Measurements from ENCODE around the gene SIK3.

Gene SIK3

GRCh38 chr11:116833816-116834534 lies 264.3 kb downstream of the SIK3 start:
- TF ChIP-seq CTCF (IDR thresholded peaks at IDR 0.05; ENCODE audit: low read depth, low read length, missing control alignments): no peak
- H3K4me3 ChIP-seq (replicated peaks; ENCODE audit: low read depth, low read length): no peak overlapping the region
- DNase-seq (ENCODE audit: extremely low read depth, low read depth): no peak

DNA sequence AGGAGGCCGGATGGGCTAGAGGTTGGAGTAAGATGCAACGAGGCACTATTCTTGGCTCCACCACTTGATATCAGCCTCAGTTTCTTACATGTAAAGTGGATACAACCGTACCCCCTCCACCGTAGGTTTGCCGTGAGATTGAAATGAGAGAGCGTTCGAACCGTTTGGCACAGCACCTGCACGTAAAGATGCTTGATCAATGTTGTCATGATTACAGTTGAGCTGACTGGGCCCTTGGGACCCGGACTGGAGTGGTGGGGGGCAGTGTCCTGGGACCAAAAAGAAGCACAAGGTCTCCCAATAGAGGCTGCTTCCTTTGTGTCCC lies 264.8 kb downstream of the SIK3 start:
- H3K4me3 ChIP-seq (replicated peaks; ENCODE audit: low read depth, low read length): no peak overlapping the region
- no peak for DNase-seq (ENCODE audit: extremely low read depth, low read depth)
- no peak for TF ChIP-seq CTCF (IDR thresholded peaks at IDR 0.05; ENCODE audit: low read depth, low read length, missing control alignments)

DNA sequence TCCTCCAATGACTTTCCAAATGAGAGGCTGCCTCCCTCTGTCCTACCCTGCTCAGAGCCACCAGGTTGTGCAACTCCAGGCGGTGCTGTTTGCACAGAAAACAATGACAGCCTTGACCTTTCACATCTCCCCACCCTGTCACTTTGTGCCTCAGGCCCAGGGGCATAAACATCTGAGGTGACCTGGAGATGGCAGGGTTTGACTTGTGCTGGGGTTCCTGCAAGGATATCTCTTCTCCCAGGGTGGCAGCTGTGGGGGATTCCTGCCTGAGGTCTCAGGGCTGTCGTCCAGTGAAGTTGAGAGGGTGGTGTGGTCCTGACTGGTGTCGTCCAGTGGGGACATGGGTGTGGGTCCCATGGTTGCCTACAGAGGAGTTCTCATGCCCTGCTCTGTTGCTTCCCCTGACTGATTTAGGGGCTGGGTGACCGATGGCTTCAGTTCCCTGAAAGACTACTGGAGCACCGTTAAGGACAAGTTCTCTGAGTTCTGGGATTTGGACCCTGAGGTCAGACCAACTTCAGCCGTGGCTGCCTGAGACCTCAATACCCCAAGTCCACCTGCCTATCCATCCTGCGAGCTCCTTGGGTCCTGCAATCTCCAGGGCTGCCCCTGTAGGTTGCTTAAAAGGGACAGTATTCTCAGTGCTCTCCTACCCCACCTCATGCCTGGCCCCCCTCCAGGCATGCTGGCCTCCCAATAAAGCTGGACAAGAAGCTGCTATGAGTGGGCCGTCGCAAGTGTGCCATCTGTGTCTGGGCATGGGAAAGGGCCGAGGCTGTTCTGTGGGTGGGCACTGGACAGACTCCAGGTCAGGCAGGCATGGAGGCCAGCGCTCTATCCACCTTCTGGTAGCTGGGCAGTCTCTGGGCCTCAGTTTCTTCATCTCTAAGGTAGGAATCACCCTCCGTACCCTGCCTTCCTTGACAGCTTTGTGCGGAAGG lies 265.6 kb downstream of the SIK3 start:
- no peak for TF ChIP-seq CTCF (IDR thresholded peaks at IDR 0.05; ENCODE audit: low read depth, low read length, missing control alignments)
- no peak for DNase-seq (ENCODE audit: extremely low read depth, low read depth)
- no peak overlapping the region for H3K4me3 ChIP-seq (replicated peaks; ENCODE audit: low read depth, low read length)

- no peak for TF ChIP-seq CTCF (IDR thresholded peaks at IDR 0.05; ENCODE audit: low read depth, low read length, missing control alignments)
- no peak for DNase-seq (ENCODE audit: extremely low read depth, low read depth)
- no peak overlapping the region for H3K4me3 ChIP-seq (replicated peaks; ENCODE audit: low read depth, low read length)
These were observed 266.4 kb downstream of the SIK3 start for GRCh38 chr11:116831790-116832349.

DNA sequence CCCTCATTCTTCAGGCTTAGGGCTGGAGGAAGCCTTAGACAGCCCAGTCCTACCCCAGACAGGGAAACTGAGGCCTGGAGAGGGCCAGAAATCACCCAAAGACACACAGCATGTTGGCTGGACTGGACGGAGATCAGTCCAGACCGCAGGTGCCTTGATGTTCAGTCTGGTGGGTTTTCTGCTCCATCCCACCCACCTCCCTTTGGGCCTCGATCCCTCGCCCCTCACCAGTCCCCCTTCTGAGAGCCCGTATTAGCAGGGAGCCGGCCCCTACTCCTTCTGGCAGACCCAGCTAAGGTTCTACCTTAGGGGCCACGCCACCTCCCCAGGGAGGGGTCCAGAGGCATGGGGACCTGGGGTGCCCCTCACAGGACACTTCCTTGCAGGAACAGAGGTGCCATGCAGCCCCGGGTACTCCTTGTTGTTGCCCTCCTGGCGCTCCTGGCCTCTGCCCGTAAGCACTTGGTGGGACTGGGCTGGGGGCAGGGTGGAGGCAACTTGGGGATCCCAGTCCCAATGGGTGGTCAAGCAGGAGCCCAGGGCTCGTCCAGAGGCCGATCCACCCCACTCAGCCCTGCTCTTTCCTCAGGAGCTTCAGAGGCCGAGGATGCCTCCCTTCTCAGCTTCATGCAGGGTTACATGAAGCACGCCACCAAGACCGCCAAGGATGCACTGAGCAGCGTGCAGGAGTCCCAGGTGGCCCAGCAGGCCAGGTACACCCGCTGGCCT lies 267.9 kb downstream of the SIK3 start:
- no peak for TF ChIP-seq CTCF (IDR thresholded peaks at IDR 0.05; ENCODE audit: low read depth, low read length, missing control alignments)
- no peak for DNase-seq (ENCODE audit: extremely low read depth, low read depth)
- no peak overlapping the region for H3K4me3 ChIP-seq (replicated peaks; ENCODE audit: low read depth, low read length)

DNA sequence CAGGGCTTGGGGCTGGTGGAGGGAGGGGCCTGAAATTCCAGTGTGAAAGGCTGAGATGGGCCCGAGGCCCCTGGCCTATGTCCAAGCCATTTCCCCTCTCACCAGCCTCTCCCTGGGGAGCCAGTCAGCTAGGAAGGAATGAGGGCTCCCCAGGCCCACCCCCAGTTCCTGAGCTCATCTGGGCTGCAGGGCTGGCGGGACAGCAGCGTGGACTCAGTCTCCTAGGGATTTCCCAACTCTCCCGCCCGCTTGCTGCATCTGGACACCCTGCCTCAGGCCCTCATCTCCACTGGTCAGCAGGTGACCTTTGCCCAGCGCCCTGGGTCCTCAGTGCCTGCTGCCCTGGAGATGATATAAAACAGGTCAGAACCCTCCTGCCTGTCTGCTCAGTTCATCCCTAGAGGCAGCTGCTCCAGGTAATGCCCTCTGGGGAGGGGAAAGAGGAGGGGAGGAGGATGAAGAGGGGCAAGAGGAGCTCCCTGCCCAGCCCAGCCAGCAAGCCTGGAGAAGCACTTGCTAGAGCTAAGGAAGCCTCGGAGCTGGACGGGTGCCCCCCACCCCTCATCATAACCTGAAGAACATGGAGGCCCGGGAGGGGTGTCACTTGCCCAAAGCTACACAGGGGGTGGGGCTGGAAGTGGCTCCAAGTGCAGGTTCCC lies 268.6 kb downstream of the SIK3 start, which contains the start of gene APOC3:
TSS of gene APOC3 (plus strand) at position 383 of the 659 bp plus-strand sequence. CDS start 676 bp downstream, outside the sequence.
- H3K4me3 ChIP-seq (replicated peaks; ENCODE audit: low read depth, low read length): no peak within 1 kb of the TSS
- no peak for TF ChIP-seq CTCF (IDR thresholded peaks at IDR 0.05; ENCODE audit: low read depth, low read length, missing control alignments)
- DNase-seq (ENCODE audit: extremely low read depth, low read depth): no peak

Data from HFF-Myc (cell line).